ENCODE measurements around the gene NUDT3. TPM values are rescaled to one million over a fixed set of nuclear protein-coding genes. Genes with fewer than 3 reads are reported as not detected.

The NUDT3 gene
- polyA plus RNA-seq, 1 of the 3 experiments (the other 2 are of a cell fraction): 11.9 TPM

- no peak overlapping the region for H3K27ac ChIP-seq (ENCODE audit: low read depth in 2 of 2, low read length in 1 of 2)
- H4K20me1 ChIP-seq (ENCODE audit: insufficient read depth): no peaks in the 10 kb centered on the region
- ChIA-PET CTCF (interaction anchor here (0.7 to 1.0 kb wide), 2 partner anchors 133 to 134 kb away, joined by 3 read pairs; no protein-coding TSS in a partner anchor), POLR2A (no interaction called here)
- H3K9ac ChIP-seq: no peak overlapping the region
- peaks cover 10 to 34% of the 10 kb centered on the region in 2 experiments for H3K36me3 ChIP-seq (replicated peaks in 1 of 2; ENCODE audit: control insufficient read depth in 1 of 2, insufficient read depth in 2 of 2, low read length in 1 of 2)
- no peak overlapping the region for H3K4me3 ChIP-seq (ENCODE audit: low read depth in 2 of 2, low read length in 1 of 2)
- no peak for TF ChIP-seq EZH2phosphoT487 (IDR thresholded peaks at IDR 0.05; ENCODE audit: borderline replicate concordance, low read depth)
- no peak for TF ChIP-seq JUND (IDR thresholded peaks at IDR 0.05)
- TF ChIP-seq TEAD4 (IDR thresholded peaks at IDR 0.05; ENCODE audit: borderline replicate concordance, insufficient read depth): no peak
- no peak for DNase-seq
- H2AFZ ChIP-seq (ENCODE audit: low read depth): no peak overlapping the region
- peaks cover 0 to 12% of the 10 kb centered on the region in 2 experiments; a peak in 1 of 4 replicates for H3K4me1 ChIP-seq (ENCODE audit: control insufficient read depth in 1 of 2, insufficient read depth in 2 of 2, low read depth in 1 of 2, low read length in 1 of 2)
- no peaks in the 10 kb centered on the region for H3F3A ChIP-seq (replicated peaks; ENCODE audit: insufficient read depth)
- H3K9me2 ChIP-seq: no peaks in the 10 kb centered on the region
- H3K27me3 ChIP-seq (ENCODE audit: insufficient read depth): no peaks in the 10 kb centered on the region
- no peaks in the 10 kb centered on the region for H3K9me3 ChIP-seq
- H3K79me2 ChIP-seq (ENCODE audit: insufficient read depth): no peaks in the 10 kb centered on the region
- no peak overlapping the region for H3K4me2 ChIP-seq
- 94% methylated on average over 6 of the region's 6 CpGs for WGBS (ENCODE audit: low lambda C conversion rate)
These were observed 110.7 kb downstream of the NUDT3 start for GRCh38 chr6:34281702-34282334.

- H3K27me3 ChIP-seq (ENCODE audit: insufficient read depth): no peaks in the 10 kb centered on the region
- H3K4me3 ChIP-seq (ENCODE audit: low read depth in 2 of 2, low read length in 1 of 2): no peak overlapping the region
- no peak overlapping the region for H3K27ac ChIP-seq (ENCODE audit: low read depth in 2 of 2, low read length in 1 of 2)
- no peaks in the 10 kb centered on the region for H3K79me2 ChIP-seq (ENCODE audit: insufficient read depth)
- no peak overlapping the region for H3K4me2 ChIP-seq
- H3K9me2 ChIP-seq: no peaks in the 10 kb centered on the region
- H3K9me3 ChIP-seq: no peaks in the 10 kb centered on the region
- no peak overlapping the region for H3K9ac ChIP-seq
- ChIA-PET CTCF (interaction anchor here (1.0 kb wide), 1 partner anchor 31 kb away, joined by 4 read pairs; the partner anchor contains the start of gene SMIM29), POLR2A (no interaction called here)
- peaks cover 10 to 32% of the 10 kb centered on the region in 2 experiments for H3K36me3 ChIP-seq (replicated peaks in 1 of 2; ENCODE audit: control insufficient read depth in 1 of 2, insufficient read depth in 2 of 2, low read length in 1 of 2)
- WGBS (ENCODE audit: low lambda C conversion rate): 100% methylated on average over 4 of the region's 4 CpGs
- H3F3A ChIP-seq (replicated peaks; ENCODE audit: insufficient read depth): peaks cover 4% of the 10 kb centered on the region
- no peak overlapping the region for H2AFZ ChIP-seq (ENCODE audit: low read depth)
- H3K4me1 ChIP-seq (ENCODE audit: control insufficient read depth in 1 of 2, insufficient read depth in 2 of 2, low read depth in 1 of 2, low read length in 1 of 2): peaks cover 0 to 12% of the 10 kb centered on the region in 2 experiments; a peak in 1 of 4 replicates
- DNase-seq: no peak
- H4K20me1 ChIP-seq (ENCODE audit: insufficient read depth): no peaks in the 10 kb centered on the region
- no peak for TF ChIP-seq ELF1 (IDR thresholded peaks at IDR 0.05)
- TF ChIP-seq EP300 (IDR thresholded peaks at IDR 0.05; ENCODE audit: borderline replicate concordance in 1 of 2, low read depth in 1 of 2, low read length in 1 of 2): no peak
- no peak for TF ChIP-seq TAF1 (IDR thresholded peaks at IDR 0.05; ENCODE audit: borderline replicate concordance, low read depth, low read length)
- no peak for TF ChIP-seq NRF1 (IDR thresholded peaks at IDR 0.05; ENCODE audit: low read depth, low read length)
These were observed 112.3 kb downstream of the NUDT3 start for GRCh38 chr6:34280216-34280615.

GRCh38 chr6:34278833-34279232, 113.6 kb downstream of the NUDT3 start:
- 97% methylated on average over 5 of the region's 5 CpGs for WGBS (ENCODE audit: low lambda C conversion rate)
- H3K79me2 ChIP-seq (ENCODE audit: insufficient read depth): no peaks in the 10 kb centered on the region
- no peak overlapping the region for H3K4me2 ChIP-seq
- no peak overlapping the region for H3K9ac ChIP-seq
- H4K20me1 ChIP-seq (ENCODE audit: insufficient read depth): no peaks in the 10 kb centered on the region
- H3K36me3 ChIP-seq (replicated peaks in 1 of 2; ENCODE audit: control insufficient read depth in 1 of 2, insufficient read depth in 2 of 2, low read length in 1 of 2): peaks cover 5 to 22% of the 10 kb centered on the region in 2 experiments
- H3K9me3 ChIP-seq: no peaks in the 10 kb centered on the region
- ChIA-PET CTCF (no interaction called here), POLR2A (no interaction called here)
- peaks cover 4% of the 10 kb centered on the region for H3F3A ChIP-seq (replicated peaks; ENCODE audit: insufficient read depth)
- H3K9me2 ChIP-seq: no peaks in the 10 kb centered on the region
- DNase-seq: no peak
- no peak overlapping the region for H3K4me3 ChIP-seq (ENCODE audit: low read depth in 2 of 2, low read length in 1 of 2)
- H3K27me3 ChIP-seq (ENCODE audit: insufficient read depth): no peaks in the 10 kb centered on the region
- no peak overlapping the region for H2AFZ ChIP-seq (ENCODE audit: low read depth)
- peaks cover 0 to 14% of the 10 kb centered on the region in 2 experiments; a peak in 1 of 4 replicates for H3K4me1 ChIP-seq (ENCODE audit: control insufficient read depth in 1 of 2, insufficient read depth in 2 of 2, low read depth in 1 of 2, low read length in 1 of 2)
- no peak overlapping the region for H3K27ac ChIP-seq (ENCODE audit: low read depth in 2 of 2, low read length in 1 of 2)
- no peak for TF ChIP-seq JUND (IDR thresholded peaks at IDR 0.05)
- TF ChIP-seq FOSL2 (IDR thresholded peaks at IDR 0.05; ENCODE audit: borderline replicate concordance, low read depth): no peak
- no peak for TF ChIP-seq TEAD4 (IDR thresholded peaks at IDR 0.05; ENCODE audit: borderline replicate concordance, insufficient read depth)
- no peak for TF ChIP-seq FOXJ3 (CRISPR knock-in tag; IDR thresholded peaks at IDR 0.05)
- TF ChIP-seq EP300 (IDR thresholded peaks at IDR 0.05; ENCODE audit: borderline replicate concordance in 1 of 2, low read depth in 1 of 2, low read length in 1 of 2): no peak
- no peak for TF ChIP-seq SIN3A (IDR thresholded peaks at IDR 0.05; ENCODE audit: borderline replicate concordance, low read depth, low read length)
- TF ChIP-seq REST (IDR thresholded peaks at IDR 0.05; ENCODE audit: low read depth, low read length): no peak
- no peak for TF ChIP-seq ZBTB33 (IDR thresholded peaks at IDR 0.05; ENCODE audit: borderline replicate concordance, low read depth)
